AG04450 (cell line): ENCODE results near the gene POLR3K. TPM values are rescaled to one million over a fixed set of nuclear protein-coding genes. Genes with fewer than 3 reads are reported as not detected.

Experiments used
- CTCF ChIA-PET: fragments of 300-600, 350-600 bp; formaldehyde crosslinking; extraction: SDS; loops from one replicate; lab custom pipeline; 2022; ENCODE audit warnings: antibody characterized with exemption, inconsistent platforms; lab: Charles Lee
- POLR2A ChIA-PET: fragments of 350-600 bp; formaldehyde crosslinking; extraction: SDS; loops from one replicate; lab custom pipeline; 2021; ENCODE audit warnings: antibody characterized with exemption, inconsistent platforms; lab: Yijun Ruan, JAX
- DNase-seq: peaks from one replicate; pipeline ENCODE4 v3.0.0-alpha.2; 2011; ENCODE audit warnings: low read depth, low spot score
- H3K27ac ChIP-seq: one replicate; pipeline ENCODE4 v1.5.1; 2012; ENCODE audit warnings: low read depth, low read length, control low read depth
- H3K27me3 ChIP-seq: one replicate; pipeline ENCODE4 v1.6.0; 2012; ENCODE audit warnings: low read length; ENCODE audit not compliant: control insufficient read depth, insufficient read depth
- H3K4me3 ChIP-seq: 2 replicates; pipeline ENCODE4 v1.5.1; 2011; ENCODE audit warnings: mild to moderate bottlenecking, low read depth, low read length, control low read depth
- H3K9me3 ChIP-seq: 2 replicates; pipeline ENCODE4 v1.5.1; 2012; ENCODE audit warnings: low read length; ENCODE audit not compliant: control insufficient read depth, insufficient read depth
- polyA plus RNA-seq: library from polyadenylated mRNA; depleted of rRNA; stranded (reverse); fragments of >200 nt; gene quantifications from 2 replicates; pipeline ENCODE4 v1.2.3, GENCODE V29; 2011
- TF ChIP-seq, protein P1 (sequence below): IDR thresholded peaks from 2 replicates; pipeline ENCODE4 v1.5.1; 2011; ENCODE audit warnings: low read depth, low read length, control low read depth, inconsistent platforms

Gene POLR3K
- polyA plus RNA-seq, 1 experiment = 13.7 TPM

GRCh38 chr16:37511-37910 lies 15.9 kb downstream of the POLR3K start:
- POLR2A ChIA-PET = no interaction called here
- no peaks in the 10 kb centered on the region; the same call in 1 of the 2 replicates for H3K9me3 ChIP-seq
- CTCF ChIA-PET = no interaction called here
- no peaks in the 10 kb centered on the region for H3K27me3 ChIP-seq
- TF ChIP-seq, protein P1, sequence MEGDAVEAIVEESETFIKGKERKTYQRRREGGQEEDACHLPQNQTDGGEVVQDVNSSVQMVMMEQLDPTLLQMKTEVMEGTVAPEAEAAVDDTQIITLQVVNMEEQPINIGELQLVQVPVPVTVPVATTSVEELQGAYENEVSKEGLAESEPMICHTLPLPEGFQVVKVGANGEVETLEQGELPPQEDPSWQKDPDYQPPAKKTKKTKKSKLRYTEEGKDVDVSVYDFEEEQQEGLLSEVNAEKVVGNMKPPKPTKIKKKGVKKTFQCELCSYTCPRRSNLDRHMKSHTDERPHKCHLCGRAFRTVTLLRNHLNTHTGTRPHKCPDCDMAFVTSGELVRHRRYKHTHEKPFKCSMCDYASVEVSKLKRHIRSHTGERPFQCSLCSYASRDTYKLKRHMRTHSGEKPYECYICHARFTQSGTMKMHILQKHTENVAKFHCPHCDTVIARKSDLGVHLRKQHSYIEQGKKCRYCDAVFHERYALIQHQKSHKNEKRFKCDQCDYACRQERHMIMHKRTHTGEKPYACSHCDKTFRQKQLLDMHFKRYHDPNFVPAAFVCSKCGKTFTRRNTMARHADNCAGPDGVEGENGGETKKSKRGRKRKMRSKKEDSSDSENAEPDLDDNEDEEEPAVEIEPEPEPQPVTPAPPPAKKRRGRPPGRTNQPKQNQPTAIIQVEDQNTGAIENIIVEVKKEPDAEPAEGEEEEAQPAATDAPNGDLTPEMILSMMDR = no peak
- H3K4me3 ChIP-seq = no peak overlapping the region
- H3K27ac ChIP-seq = no peak overlapping the region
- no peak for DNase-seq

DNA sequence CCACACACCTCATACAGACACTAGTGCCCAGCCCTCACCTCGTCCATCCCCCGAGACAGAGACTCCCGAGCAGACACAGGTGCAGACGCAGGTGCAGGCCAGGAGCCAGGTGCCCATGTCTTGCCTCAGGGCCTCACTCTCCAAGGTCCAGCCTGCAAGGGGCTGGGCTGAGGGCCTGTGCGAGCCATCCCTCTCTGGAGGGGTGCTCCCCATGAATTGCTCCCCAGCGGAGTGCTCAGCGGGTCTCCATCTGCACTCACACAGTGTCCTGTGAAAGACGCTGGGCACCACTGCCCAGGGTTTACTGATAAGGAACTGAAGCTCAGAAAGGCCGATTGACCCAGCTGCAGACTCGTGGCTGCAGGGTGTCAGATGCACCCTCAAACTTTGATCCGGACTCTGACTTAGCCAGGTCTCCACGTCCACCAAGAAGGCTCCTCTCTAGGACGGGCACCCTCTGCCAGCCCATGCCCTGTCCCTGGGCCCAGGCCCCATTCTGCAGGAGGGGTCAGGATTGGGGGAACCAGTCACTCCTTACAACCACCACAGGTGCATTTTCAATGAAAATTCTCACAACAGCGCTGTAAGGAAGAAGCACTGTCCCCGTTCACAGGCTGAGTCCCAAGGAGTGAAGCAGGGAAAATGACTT lies 16.9 kb downstream of the POLR3K start:
- TF ChIP-seq, protein P1 = no peak
- ChIA-PET CTCF (no interaction called here), POLR2A (no interaction called here)
- no peak for DNase-seq
- Histone ChIP-seq H3K9me3 (no peaks in the 10 kb centered on the region; the same call in 1 of the 2 replicates), H3K27me3 (no peaks in the 10 kb centered on the region), H3K27ac (no peak overlapping the region), H3K4me3 (no peak overlapping the region)

DNA sequence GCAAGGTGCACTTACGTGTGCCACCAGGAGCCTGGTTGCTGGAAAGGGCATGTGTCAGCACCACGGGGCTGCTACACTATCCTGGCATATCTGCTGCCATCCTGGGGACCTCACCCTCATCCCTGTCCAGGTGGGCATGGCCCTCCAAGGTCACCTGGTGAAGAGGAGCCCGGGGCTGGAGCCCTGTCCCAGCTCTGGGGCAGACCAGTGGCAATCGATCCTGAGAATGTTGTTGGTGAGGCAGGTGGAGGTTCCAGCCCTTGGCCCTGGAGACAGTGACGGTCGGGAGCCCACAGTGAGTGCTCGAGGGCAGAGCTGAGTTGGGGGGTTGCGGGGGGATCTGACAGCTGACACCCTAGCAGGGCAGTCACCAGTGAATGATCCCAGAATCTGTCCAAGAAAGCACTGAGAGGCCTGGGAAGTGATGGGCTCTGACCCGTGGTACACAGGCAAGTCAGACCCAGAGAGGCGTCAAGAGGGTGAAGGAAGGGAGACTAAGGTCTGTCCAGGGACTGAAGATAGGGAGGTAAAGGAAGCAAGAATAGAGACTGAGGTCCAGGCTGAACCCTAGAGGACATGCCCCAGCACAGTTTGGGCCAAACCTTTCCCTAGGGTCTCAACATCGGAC lies 17.6 kb downstream of the POLR3K start:
- CTCF ChIA-PET = no interaction called here
- TF ChIP-seq, protein P1 = no peak
- Histone ChIP-seq H3K4me3 (no peak overlapping the region), H3K27ac (no peak overlapping the region), H3K27me3 (no peaks in the 10 kb centered on the region), H3K9me3 (no peaks in the 10 kb centered on the region)
- POLR2A ChIA-PET = no interaction called here
- DNase-seq = no peak

DNA sequence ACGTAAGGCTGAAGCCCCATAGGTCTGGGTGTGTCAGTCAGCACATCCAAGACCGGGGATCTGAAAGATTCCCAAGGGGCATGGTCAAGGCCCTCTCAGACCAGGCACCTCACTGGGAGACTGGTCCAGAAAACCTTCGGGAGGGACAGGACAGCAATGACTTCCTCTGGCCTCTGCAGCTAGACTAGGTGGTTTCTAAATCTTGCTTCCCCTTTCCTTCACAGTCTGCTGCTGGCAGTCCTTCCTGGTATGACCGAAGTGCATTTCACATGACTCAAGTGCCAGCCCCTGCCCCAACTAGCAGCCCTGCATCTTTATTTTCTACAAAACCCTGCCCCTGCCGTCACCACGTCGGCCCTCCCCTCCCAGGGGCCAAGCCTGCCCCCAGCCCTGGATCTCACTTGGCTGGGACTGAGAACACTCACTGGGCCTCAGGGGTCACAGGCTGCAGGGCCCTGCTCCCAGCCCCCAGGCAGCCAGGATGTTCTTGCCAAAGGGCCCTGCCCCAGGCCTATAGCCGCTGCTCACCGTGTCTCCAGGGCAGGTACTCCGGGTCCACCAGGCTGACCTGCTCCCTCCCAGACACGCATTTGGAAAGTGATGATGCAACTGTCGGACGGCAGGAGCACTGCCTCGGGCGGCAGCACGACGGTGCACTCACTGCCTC lies 18.3 kb downstream of the POLR3K start:
- no peak for DNase-seq
- TF ChIP-seq, protein P1 = no peak
- H3K27ac ChIP-seq = no peak overlapping the region
- no peak overlapping the region for H3K4me3 ChIP-seq
- H3K9me3 ChIP-seq = no peaks in the 10 kb centered on the region
- ChIA-PET POLR2A (no interaction called here), CTCF (no interaction called here)
- H3K27me3 ChIP-seq = no peaks in the 10 kb centered on the region

DNA sequence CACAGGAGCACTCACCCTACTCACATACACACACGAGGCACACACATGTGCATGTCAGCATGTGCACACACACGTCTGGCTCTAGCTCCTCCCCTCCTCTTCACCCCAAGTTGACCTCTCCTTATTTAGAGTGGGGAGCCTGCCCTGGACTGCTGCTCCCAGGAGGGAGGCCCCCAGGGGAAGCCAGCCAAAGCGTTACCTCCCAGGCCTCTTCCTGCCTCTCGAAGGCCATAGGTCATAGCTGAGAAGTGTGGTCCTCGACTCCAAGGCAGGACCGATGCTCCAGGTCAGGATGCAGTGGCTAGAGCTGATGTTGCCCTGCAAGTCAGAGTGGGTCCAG lies 18.8 kb downstream of the POLR3K start:
- Histone ChIP-seq H3K4me3 (no peak overlapping the region), H3K9me3 (peaks cover 2% of the 10 kb centered on the region; the same call in 1 of the 2 replicates), H3K27me3 (no peaks in the 10 kb centered on the region), H3K27ac (no peak overlapping the region)
- CTCF ChIA-PET = no interaction called here
- no peak for DNase-seq
- TF ChIP-seq, protein P1 = no peak
- POLR2A ChIA-PET = no interaction called here
